HepG2 (cell line): ENCODE data around the gene SEC61B. TPM values are rescaled to one million over a fixed set of nuclear protein-coding genes. Genes with fewer than 3 reads are reported as not detected.

Source experiments
- BCL6 ChIP-seq: IDR thresholded peaks from 2 replicates; pipeline ENCODE4 v1.6.1; 2016; ENCODE audit warnings: missing genetic modification reagents, missing compliant biosample characterization
- CBX1 ChIP-seq: IDR thresholded peaks from one replicate; pipeline ENCODE4 v1.6.1; 2016; ENCODE audit warnings: antibody characterized with exemption, low read depth
- CEBPG ChIP-seq: IDR thresholded peaks from 2 replicates; pipeline ENCODE4 v1.6.1; 2016
- KLF16 ChIP-seq, 2 experiments: sonication (generic) in 1 of 2; formaldehyde crosslinking in 1 of 2; IDR thresholded peaks; 2 replicates each; pipeline versions ENCODE4 v1.6.1 to v1.8.0; 2016 to 2023; ENCODE audit warnings: missing genetic modification reagents in 2 of 2, missing compliant biosample characterization in 1 of 2
- PHF20 ChIP-seq: sonication (generic); formaldehyde crosslinking; IDR thresholded peaks from 2 replicates; pipeline ENCODE4 v1.5.0; 2020; ENCODE audit warnings: mild to moderate bottlenecking, missing genetic modification reagents
- SMAD1 ChIP-seq: sonication (generic); formaldehyde crosslinking; IDR thresholded peaks from 2 replicates; pipeline ENCODE4 v1.4.0; 2020; ENCODE audit warnings: missing genetic modification reagents, low read depth, mild to moderate bottlenecking, borderline replicate concordance
- SMAD9 ChIP-seq: sonication (generic); formaldehyde crosslinking; IDR thresholded peaks from 2 replicates; pipeline ENCODE4 v1.5.1; 2020; ENCODE audit warnings: mild to moderate bottlenecking, missing genetic modification reagents
- SNAPC2 ChIP-seq: sonication (generic); formaldehyde crosslinking; IDR thresholded peaks from 2 replicates; pipeline ENCODE4 v1.8.1; 2022; ENCODE audit warnings: mild to moderate bottlenecking, missing genetic modification reagents
- SP140L ChIP-seq: sonication (generic); formaldehyde crosslinking; IDR thresholded peaks from 2 replicates; pipeline ENCODE4 v1.4.0; 2020; ENCODE audit warnings: missing genetic modification reagents, borderline replicate concordance
- WIZ ChIP-seq: sonication (generic); formaldehyde crosslinking; IDR thresholded peaks from 2 replicates; pipeline ENCODE4 v1.5.1; 2020; ENCODE audit warnings: mild to moderate bottlenecking, missing genetic modification reagents
- ZBED4 ChIP-seq: sonication (generic); formaldehyde crosslinking; IDR thresholded peaks from 2 replicates; pipeline ENCODE4 v1.4.0; 2020; ENCODE audit warnings: missing genetic modification reagents, borderline replicate concordance
- ZNF276 ChIP-seq: sonication (generic); formaldehyde crosslinking; IDR thresholded peaks from 2 replicates; pipeline ENCODE4 v1.4.0; 2020; ENCODE audit warnings: mild to moderate bottlenecking, low read depth, missing genetic modification reagents
- ZNF512 ChIP-seq: sonication (generic); formaldehyde crosslinking; IDR thresholded peaks from 2 replicates; pipeline ENCODE4 v1.4.0; 2020; ENCODE audit warnings: mild to moderate bottlenecking, missing genetic modification reagents
- ZNF558 ChIP-seq: sonication (generic); formaldehyde crosslinking; IDR thresholded peaks from 2 replicates; pipeline ENCODE4 v1.9.0; 2022; ENCODE audit warnings: mild to moderate bottlenecking, missing genetic modification reagents, borderline replicate concordance
- ZNF720 ChIP-seq: sonication (generic); formaldehyde crosslinking; IDR thresholded peaks from 2 replicates; pipeline ENCODE4 v1.4.0; 2020; ENCODE audit warnings: missing genetic modification reagents
- ZNF792 ChIP-seq: IDR thresholded peaks from 2 replicates; pipeline ENCODE4 v1.6.1; 2016
- polyA plus RNA-seq, 8 experiments: library from polyadenylated mRNA; depleted of rRNA in 3 of 8; stranded (reverse) in 7 of 8; unstranded in 1 of 8; fragments of >200 nt; fragmentation: Illumina TruSeq in 4 of 8; extraction: Trizol in 4 of 8; gene quantifications; 2 replicates each; pipeline versions ENCODE4 v1.2.1 to v1.2.3, GENCODE V29; 2011 to 2016; ENCODE audit warnings: low read depth in 4 of 8, missing spikeins in 1 of 8, mixed read lengths in 1 of 8; ENCODE audit not compliant: insufficient read depth in 1 of 8
- total RNA-seq, 5 experiments: library from RNA; depleted of rRNA; stranded (reverse); fragments of >200 nt; fragmentation: Illumina TruSeq; extraction: Trizol; gene quantifications; 2 replicates each; pipeline ENCODE4 v1.2.3, GENCODE V29; 2016; ENCODE audit warnings: low read depth in 1 of 5
- TF ChIP-seq, protein P1 (sequence below): sonication (generic); formaldehyde crosslinking; IDR thresholded peaks from 2 replicates; pipeline ENCODE4 v1.9.0; 2021; ENCODE audit warnings: missing genetic modification reagents, borderline replicate concordance
- TF ChIP-seq, protein P2 (sequence below): IDR thresholded peaks from 2 replicates; pipeline ENCODE4 v1.6.1; 2016; ENCODE audit warnings: low read depth, borderline replicate concordance

Gene SEC61B
- total and polyA plus RNA-seq, 2 of the 13 experiments (the other 11 are each of a cell fraction or from before 2014, with no cell fraction given) = 191 to 368 TPM

DNA sequence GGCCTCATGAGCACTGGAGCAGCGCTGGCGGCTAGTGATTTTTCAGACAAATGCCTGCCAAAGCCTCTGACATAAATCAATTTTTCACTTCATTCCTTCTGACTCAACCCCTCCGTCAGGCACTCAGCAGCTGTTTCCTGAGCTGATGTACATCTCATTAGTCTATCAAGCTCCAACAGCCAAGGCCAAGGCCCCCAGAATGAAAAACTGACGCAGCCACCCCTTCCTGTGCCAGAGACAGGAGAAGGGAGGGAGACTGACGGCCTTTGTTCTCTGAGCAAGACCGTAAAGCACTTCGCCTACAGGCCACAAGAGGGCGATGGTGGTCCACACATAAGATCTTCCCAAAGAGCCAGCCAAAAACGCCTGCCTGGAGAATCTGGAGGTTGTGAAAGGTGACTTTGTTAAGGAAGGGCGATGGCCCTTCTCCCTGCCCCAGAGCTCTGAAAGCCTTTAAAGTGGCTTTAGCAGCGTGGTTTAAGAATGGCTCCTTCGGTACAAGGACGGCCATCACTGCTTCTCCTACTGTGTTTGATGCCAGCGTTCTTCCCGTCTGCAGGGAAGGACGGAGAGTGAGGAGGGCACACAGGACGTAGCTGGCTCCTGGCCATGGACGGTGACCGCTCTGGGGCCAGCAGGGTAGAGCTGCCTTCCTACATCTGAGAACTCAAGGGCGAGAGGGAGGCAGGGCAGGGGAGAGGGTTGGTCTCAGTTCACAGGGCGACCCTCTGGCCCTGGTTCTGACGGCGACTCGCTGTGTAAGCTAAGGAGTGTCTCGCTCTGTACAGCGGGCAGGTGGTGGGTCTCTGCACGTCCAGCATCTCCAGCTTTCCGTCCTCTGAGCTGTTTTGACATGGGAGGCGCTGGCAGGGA is 37.4 kb upstream of the SEC61B start (continued):
- TF ChIP-seq ZNF720 (CRISPR knock-in tag) (no peak), WIZ (CRISPR knock-in tag) (no peak), SP140L (no peak), CBX1 (no peak), PHF20 (CRISPR knock-in tag) (no peak), ZNF558 (CRISPR knock-in tag) (no peak), KLF16 (CRISPR knock-in tag; IDR thresholded peaks at IDR 0.05) (0 out of 4 replicates have a peak, but pooled peaks of 1 of the 2 experiments have one; percentile 20), CEBPG (CRISPR knock-in tag) (peak; percentile 19; the same call in 1 of the 2 replicates), BCL6 (CRISPR knock-in tag) (0 out of 2 replicates have a peak, but pooled peaks have one; percentile 21), ZNF276 (CRISPR knock-in tag) (no peak), ZNF512 (no peak), SMAD1 (CRISPR knock-in tag) (0 out of 2 replicates have a peak, but pooled peaks have one; percentile 50), ZNF792 (CRISPR knock-in tag) (0 out of 2 replicates have a peak, but pooled peaks have one; percentile 24), SNAPC2 (CRISPR knock-in tag) (no peak), SMAD9 (CRISPR knock-in tag) (0 out of 2 replicates have a peak, but pooled peaks have one; percentile 27), ZBED4 (no peak)
- TF ChIP-seq, protein P1, sequence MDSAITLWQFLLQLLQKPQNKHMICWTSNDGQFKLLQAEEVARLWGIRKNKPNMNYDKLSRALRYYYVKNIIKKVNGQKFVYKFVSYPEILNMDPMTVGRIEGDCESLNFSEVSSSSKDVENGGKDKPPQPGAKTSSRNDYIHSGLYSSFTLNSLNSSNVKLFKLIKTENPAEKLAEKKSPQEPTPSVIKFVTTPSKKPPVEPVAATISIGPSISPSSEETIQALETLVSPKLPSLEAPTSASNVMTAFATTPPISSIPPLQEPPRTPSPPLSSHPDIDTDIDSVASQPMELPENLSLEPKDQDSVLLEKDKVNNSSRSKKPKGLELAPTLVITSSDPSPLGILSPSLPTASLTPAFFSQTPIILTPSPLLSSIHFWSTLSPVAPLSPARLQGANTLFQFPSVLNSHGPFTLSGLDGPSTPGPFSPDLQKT (CRISPR knock-in tag) = no peak
- TF ChIP-seq, protein P2, sequence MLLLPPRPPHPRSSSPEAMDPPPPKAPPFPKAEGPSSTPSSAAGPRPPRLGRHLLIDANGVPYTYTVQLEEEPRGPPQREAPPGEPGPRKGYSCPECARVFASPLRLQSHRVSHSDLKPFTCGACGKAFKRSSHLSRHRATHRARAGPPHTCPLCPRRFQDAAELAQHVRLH (CRISPR knock-in tag) = no peak
